ENCODE data around the gene METTL21A.

DNA sequence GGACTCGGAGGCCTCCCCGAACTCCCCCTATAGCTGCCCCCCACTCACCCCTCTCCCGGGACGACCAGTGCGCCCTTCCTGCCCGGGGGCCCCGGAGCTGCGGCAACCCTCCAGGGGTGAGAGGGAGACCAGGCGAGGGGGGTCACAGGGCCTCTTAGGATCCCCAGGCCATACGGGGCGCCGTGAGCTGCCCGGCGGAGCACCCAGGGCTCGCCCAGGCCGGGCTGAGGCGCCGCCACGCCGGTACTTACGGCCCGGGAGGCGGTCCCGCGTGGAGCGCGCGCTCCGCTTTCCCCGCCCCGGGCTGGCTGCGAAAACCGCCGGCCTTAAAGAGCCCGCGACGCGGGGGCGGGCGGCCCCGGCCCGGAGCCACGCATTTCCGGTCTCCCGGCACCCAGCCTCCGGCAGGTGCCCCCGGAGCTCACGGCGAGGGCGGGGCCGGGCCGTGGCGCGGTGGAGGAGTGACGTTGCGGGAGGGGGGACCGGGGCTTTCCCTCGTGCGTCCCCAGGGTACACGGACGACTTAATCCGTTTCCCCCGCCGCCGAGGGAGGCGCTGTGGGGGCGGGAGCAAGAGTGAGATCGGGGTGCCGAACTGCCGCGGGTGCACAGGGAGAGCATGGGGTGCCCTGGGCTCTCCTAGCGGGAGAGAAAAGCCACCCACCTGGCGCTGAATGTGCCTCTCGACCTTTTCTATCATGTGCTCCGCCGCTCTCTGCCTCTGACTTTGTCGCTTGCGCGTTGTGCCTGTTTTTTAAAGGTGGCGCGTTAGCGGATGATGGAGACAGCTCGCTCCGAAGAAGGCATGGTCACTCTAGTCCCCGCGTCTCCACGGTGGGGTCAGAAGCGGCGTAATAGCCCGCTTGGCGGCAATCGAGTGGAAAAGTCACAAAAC lies at the start of gene METTL21A:
- TF ChIP-seq, protein P1, sequence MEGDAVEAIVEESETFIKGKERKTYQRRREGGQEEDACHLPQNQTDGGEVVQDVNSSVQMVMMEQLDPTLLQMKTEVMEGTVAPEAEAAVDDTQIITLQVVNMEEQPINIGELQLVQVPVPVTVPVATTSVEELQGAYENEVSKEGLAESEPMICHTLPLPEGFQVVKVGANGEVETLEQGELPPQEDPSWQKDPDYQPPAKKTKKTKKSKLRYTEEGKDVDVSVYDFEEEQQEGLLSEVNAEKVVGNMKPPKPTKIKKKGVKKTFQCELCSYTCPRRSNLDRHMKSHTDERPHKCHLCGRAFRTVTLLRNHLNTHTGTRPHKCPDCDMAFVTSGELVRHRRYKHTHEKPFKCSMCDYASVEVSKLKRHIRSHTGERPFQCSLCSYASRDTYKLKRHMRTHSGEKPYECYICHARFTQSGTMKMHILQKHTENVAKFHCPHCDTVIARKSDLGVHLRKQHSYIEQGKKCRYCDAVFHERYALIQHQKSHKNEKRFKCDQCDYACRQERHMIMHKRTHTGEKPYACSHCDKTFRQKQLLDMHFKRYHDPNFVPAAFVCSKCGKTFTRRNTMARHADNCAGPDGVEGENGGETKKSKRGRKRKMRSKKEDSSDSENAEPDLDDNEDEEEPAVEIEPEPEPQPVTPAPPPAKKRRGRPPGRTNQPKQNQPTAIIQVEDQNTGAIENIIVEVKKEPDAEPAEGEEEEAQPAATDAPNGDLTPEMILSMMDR (IDR thresholded peaks at IDR 0.05; ENCODE audit: poor library complexity): no peak
- TF ChIP-seq EZH2 (IDR thresholded peaks at IDR 0.05; ENCODE audit: borderline replicate concordance) (no peak), EZH2phosphoT487 (IDR thresholded peaks at IDR 0.05; ENCODE audit: low read depth, severe bottlenecking, unreplicated experiment) (no peak)

All from hepatocyte (in vitro differentiated cells).